ENCODE measurements around the gene KDM2B. TPM values are rescaled to one million over a fixed set of nuclear protein-coding genes. Genes with fewer than 3 reads are reported as not detected.

KDM2B gene
- total and polyA plus RNA-seq, 10 of the 15 experiments (the other 5 are each of a cell fraction or from before 2014, with no cell fraction given): 13.6 to 124 (median 40.4) TPM

DNA sequence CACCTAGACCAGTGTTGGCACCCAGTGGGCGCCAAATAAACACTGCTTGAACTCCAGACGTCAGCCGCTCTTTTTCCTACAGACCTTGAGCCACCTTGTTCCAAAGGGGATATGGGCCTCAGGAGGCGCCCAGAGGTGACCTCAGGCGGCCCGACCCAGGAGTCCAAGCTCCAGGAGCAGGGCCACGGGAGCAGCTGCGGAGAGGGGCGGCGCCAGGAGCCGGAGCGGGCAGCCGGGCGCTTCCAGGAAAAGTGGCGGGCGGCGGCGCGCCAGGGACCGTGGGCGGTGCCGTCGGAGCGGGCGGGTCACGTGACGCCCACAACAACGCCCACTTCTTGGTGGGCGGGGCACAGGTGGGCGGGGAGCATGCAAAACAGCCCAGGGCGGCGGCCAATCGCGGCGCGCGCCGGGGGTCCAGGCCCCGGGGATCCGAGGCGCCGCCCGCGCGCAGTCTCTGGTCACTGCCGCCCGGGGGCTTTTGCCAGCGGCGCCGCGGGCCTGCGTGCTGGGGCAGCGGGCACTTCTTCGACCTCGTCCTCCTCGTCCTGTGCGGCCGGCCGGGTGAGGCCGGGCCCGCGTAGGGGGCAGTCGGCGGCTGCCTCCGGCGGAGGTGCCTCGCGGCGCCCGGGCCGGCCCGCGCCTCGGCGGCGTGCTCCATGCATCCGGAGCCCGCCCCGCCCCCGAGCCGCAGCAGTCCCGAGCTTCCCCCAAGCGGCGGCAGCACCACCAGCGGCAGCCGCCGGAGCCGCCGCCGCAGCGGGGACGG is 45.4 kb upstream of the KDM2B start, which contains the start of gene ORAI1 (continued):
- no peak for TF ChIP-seq CHD4 (IDR thresholded peaks at IDR 0.05)
- peak; percentile 89; the same call in 1 of the 2 replicates for TF ChIP-seq SMARCA5 (IDR thresholded peaks at IDR 0.05)
- TF ChIP-seq, protein P1, sequence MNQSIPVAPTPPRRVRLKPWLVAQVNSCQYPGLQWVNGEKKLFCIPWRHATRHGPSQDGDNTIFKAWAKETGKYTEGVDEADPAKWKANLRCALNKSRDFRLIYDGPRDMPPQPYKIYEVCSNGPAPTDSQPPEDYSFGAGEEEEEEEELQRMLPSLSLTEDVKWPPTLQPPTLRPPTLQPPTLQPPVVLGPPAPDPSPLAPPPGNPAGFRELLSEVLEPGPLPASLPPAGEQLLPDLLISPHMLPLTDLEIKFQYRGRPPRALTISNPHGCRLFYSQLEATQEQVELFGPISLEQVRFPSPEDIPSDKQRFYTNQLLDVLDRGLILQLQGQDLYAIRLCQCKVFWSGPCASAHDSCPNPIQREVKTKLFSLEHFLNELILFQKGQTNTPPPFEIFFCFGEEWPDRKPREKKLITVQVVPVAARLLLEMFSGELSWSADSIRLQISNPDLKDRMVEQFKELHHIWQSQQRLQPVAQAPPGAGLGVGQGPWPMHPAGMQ (IDR thresholded peaks at IDR 0.05; ENCODE audit: borderline replicate concordance): no peak
- peak; percentile 60 for TF ChIP-seq SP1 (IDR thresholded peaks at IDR 0.05; ENCODE audit: low read depth, low read length)
- no peak for TF ChIP-seq CBX5 (IDR thresholded peaks at IDR 0.05; ENCODE audit: low read depth)
- TF ChIP-seq CBX3 (IDR thresholded peaks at IDR 0.05; ENCODE audit: borderline replicate concordance, low read depth): no peak
- peak; percentile 54 for TF ChIP-seq ZNF217 (IDR thresholded peaks at IDR 0.05)
- no peak for TF ChIP-seq SIN3A (IDR thresholded peaks at IDR 0.05; ENCODE audit: low read depth, low read length)
- TF ChIP-seq, protein P2, sequence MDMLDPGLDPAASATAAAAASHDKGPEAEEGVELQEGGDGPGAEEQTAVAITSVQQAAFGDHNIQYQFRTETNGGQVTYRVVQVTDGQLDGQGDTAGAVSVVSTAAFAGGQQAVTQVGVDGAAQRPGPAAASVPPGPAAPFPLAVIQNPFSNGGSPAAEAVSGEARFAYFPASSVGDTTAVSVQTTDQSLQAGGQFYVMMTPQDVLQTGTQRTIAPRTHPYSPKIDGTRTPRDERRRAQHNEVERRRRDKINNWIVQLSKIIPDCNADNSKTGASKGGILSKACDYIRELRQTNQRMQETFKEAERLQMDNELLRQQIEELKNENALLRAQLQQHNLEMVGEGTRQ (IDR thresholded peaks at IDR 0.05; ENCODE audit: borderline replicate concordance, low read depth, low read length): peak; percentile 85
- 0 out of 2 replicates have a peak, but pooled peaks have one; percentile 29 for TF ChIP-seq RELB (IDR thresholded peaks at IDR 0.05; ENCODE audit: low read depth)
- no peak for TF ChIP-seq CEBPB (IDR thresholded peaks at IDR 0.05; ENCODE audit: borderline replicate concordance in 1 of 2, low read depth in 2 of 2, low read length in 2 of 2)
- peak; percentile 87 for TF ChIP-seq MXI1 (IDR thresholded peaks at IDR 0.05; ENCODE audit: low read depth, low read length)
- TF ChIP-seq ESRRA (IDR thresholded peaks at IDR 0.05; ENCODE audit: low read length): no peak
- TF ChIP-seq NFYB (IDR thresholded peaks at IDR 0.05; ENCODE audit: insufficient read depth, low read depth, low read length): peak; percentile 43; the same call in 1 of the 2 replicates
- no peak for TF ChIP-seq E2F8 (IDR thresholded peaks at IDR 0.05; ENCODE audit: low read depth, partially characterized antibody)
- TF ChIP-seq SREBF1 (IDR thresholded peaks at IDR 0.05; ENCODE audit: low read length): no peak
- peak; percentile 89 for TF ChIP-seq MAX (IDR thresholded peaks at IDR 0.05; ENCODE audit: low read depth, low read length)
- TF ChIP-seq ZNF24 (IDR thresholded peaks at IDR 0.05): no peak
- no peak for TF ChIP-seq BMI1 (IDR thresholded peaks at IDR 0.05; ENCODE audit: borderline replicate concordance)
- TF ChIP-seq SIX5 (IDR thresholded peaks at IDR 0.05; ENCODE audit: low read depth, low read length, severe bottlenecking): no peak

Measured in GM12878 (cell line).